HepG2 (cell line): ENCODE results near the gene STUB1. TPM values are rescaled to one million over a fixed set of nuclear protein-coding genes. Genes with fewer than 3 reads are reported as not detected.

Experiments
- ATAC-seq: fragments of 200-7000 bp; cut with Tn5 transposase; 3 replicates; pipeline ENCODE4 v1.9.1; 2020; ENCODE audit warnings: mild to moderate bottlenecking, moderate library complexity
- BruUV-seq: library from RNA; stranded (reverse); fragments of 400-500 nt; replicated peaks from 2 replicates; lab custom pipeline; 2021; lab: Mats Ljungman, UMichigan
- CTCF ChIA-PET: fragments of 300-600 bp; formaldehyde crosslinking; extraction: SDS; loops from one replicate; lab custom pipeline; 2021; ENCODE audit warnings: low total read pairs, inconsistent platforms, low intra/inter-chr PET ratio; lab: Yijun Ruan, JAX
- POLR2A ChIA-PET: fragments of 350-600 bp; sonication (Branson Sonifier 250); formaldehyde crosslinking; loops from one replicate; lab custom pipeline; 2020; ENCODE audit warnings: antibody characterized with exemption, inconsistent platforms; lab: Yijun Ruan, JAX
- DNase-seq: peaks from one replicate; pipeline ENCODE4 v3.0.0-alpha.2; 2015; ENCODE audit warnings: low spot score
- FAIRE-seq: peaks from 3 replicates; lab custom pipeline; 2011; peaks lifted over from hg19 to GRCh38; lab: Jason Lieb, UNC
- H2AFZ ChIP-seq: one replicate; pipeline ENCODE4 v1.6.1; 2011; ENCODE audit warnings: low read length, inconsistent platforms
- H3K27ac ChIP-seq: fragments of 300-600 bp; 3 replicates; pipeline ENCODE4 v1.8.0; 2011; ENCODE audit warnings: mixed run types, mild to moderate bottlenecking, mixed read lengths, low read length, inconsistent platforms; ENCODE audit not compliant: insufficient read depth; ENCODE audit errors: extremely low read length
- H3K27me3 ChIP-seq, 2 experiments: fragments of 200-600 bp in 1 of 2; 2 replicates in 1 of 2; 3 replicates in 1 of 2; pipeline versions ENCODE4 v1.6.0 to v1.8.0; 2011; ENCODE audit warnings: low read length in 2 of 2, mild to moderate bottlenecking in 2 of 2, moderate library complexity in 2 of 2, inconsistent platforms in 1 of 2; ENCODE audit not compliant: insufficient read depth in 2 of 2, control insufficient read depth in 1 of 2
- H3K36me3 ChIP-seq, 2 experiments: fragments of 200-600 bp in 1 of 2; replicated peaks in 1 of 2; 2 replicates in 1 of 2; 3 replicates in 1 of 2; pipeline versions ENCODE4 v1.5.1 to v1.8.0; 2011; ENCODE audit warnings: low read length in 2 of 2, inconsistent platforms in 1 of 2; ENCODE audit not compliant: insufficient read depth in 2 of 2, control insufficient read depth in 1 of 2
- H3K4me1 ChIP-seq: 2 replicates; pipeline ENCODE4 v1.5.1; 2012; ENCODE audit warnings: low read length, inconsistent platforms; ENCODE audit not compliant: insufficient read depth
- H3K4me2 ChIP-seq: 2 replicates; pipeline ENCODE4 v1.6.0; 2011; ENCODE audit warnings: low read depth, low read length, inconsistent platforms
- H3K4me3 ChIP-seq, 3 experiments: fragments of 200-600 bp in 1 of 3; sonication (generic), shearing (Covaris generic) in 1 of 3; replicated peaks in 1 of 3; 2 replicates each; pipeline ENCODE4 v1.5.1; 2011 to 2016; ENCODE audit warnings: low read length in 3 of 3, inconsistent platforms in 2 of 3, low read depth in 2 of 3, mild to moderate bottlenecking in 2 of 3, control low read depth in 1 of 3, mixed read lengths in 1 of 3; ENCODE audit not compliant: insufficient read depth in 1 of 3
- H3K79me2 ChIP-seq: one replicate; pipeline ENCODE4 v1.6.1; 2011; ENCODE audit warnings: low read length, inconsistent platforms; ENCODE audit not compliant: insufficient read depth
- H3K9ac ChIP-seq: 2 replicates; pipeline ENCODE4 v1.6.0; 2011; ENCODE audit warnings: mild to moderate bottlenecking, low read depth, low read length, inconsistent platforms; ENCODE audit not compliant: insufficient read depth
- H3K9me3 ChIP-seq: 2 replicates; pipeline ENCODE4 v1.5.1; 2012; ENCODE audit warnings: mild to moderate bottlenecking, low read length
- H4K20me1 ChIP-seq: 2 replicates; pipeline ENCODE4 v1.6.0; 2011; ENCODE audit warnings: inconsistent platforms, mild to moderate bottlenecking, low read length, moderate library complexity; ENCODE audit not compliant: insufficient read depth
- AGO1 ChIP-seq: fragments of 200-400 bp; formaldehyde crosslinking; IDR thresholded peaks from 2 replicates; pipeline ENCODE4 v1.6.1; 2017; ENCODE audit warnings: mild to moderate bottlenecking, low read depth, low read length, moderate library complexity; ENCODE audit not compliant: poor library complexity, severe bottlenecking
- ARID4A ChIP-seq: sonication (generic); formaldehyde crosslinking; IDR thresholded peaks from 2 replicates; pipeline ENCODE4 v1.5.0; 2020; ENCODE audit warnings: mild to moderate bottlenecking, missing genetic modification reagents, borderline replicate concordance
- BORCS8-MEF2B ChIP-seq: sonication (generic); formaldehyde crosslinking; IDR thresholded peaks from 2 replicates; pipeline ENCODE4 v1.8.0; 2022; ENCODE audit warnings: mild to moderate bottlenecking, missing genetic modification reagents
- CEBPG ChIP-seq: IDR thresholded peaks from 2 replicates; pipeline ENCODE4 v1.6.1; 2016
- KDM1A ChIP-seq: IDR thresholded peaks from 2 replicates; pipeline ENCODE4 v1.6.1; 2016; ENCODE audit warnings: missing compliant biosample characterization
- KDM2A ChIP-seq: sonication (generic); formaldehyde crosslinking; IDR thresholded peaks from 2 replicates; pipeline ENCODE4 v1.4.0; 2020; ENCODE audit warnings: low read depth, missing genetic modification reagents, borderline replicate concordance
- MAZ ChIP-seq, 2 experiments: sonication (generic) in 1 of 2; formaldehyde crosslinking in 1 of 2; IDR thresholded peaks; 2 replicates each; pipeline versions ENCODE4 v1.5.0 to v1.6.1; 2012 to 2020; ENCODE audit warnings: low read depth in 2 of 2, mild to moderate bottlenecking in 2 of 2, borderline replicate concordance in 1 of 2, improper control_type of control experiment in 1 of 2, low read length in 1 of 2, missing genetic modification reagents in 1 of 2, moderate library complexity in 1 of 2
- PHF21A ChIP-seq: sonication (generic); formaldehyde crosslinking; IDR thresholded peaks from 2 replicates; pipeline ENCODE4 v1.5.0; 2020; ENCODE audit warnings: mild to moderate bottlenecking, missing genetic modification reagents
- RBM22 ChIP-seq: fragments of 200-400 bp; formaldehyde crosslinking; optimal IDR thresholded peaks from 2 replicates; pipeline ENCODE3; 2017; ENCODE audit warnings: mild to moderate bottlenecking, low read length, moderate library complexity
- RXRB ChIP-seq: IDR thresholded peaks from 2 replicates; pipeline ENCODE4 v1.6.1; 2016; ENCODE audit warnings: borderline replicate concordance, missing genetic modification reagents, missing compliant biosample characterization
- SMAD1 ChIP-seq: sonication (generic); formaldehyde crosslinking; IDR thresholded peaks from 2 replicates; pipeline ENCODE4 v1.4.0; 2020; ENCODE audit warnings: missing genetic modification reagents, low read depth, mild to moderate bottlenecking, borderline replicate concordance
- ZFP36L2 ChIP-seq: sonication (generic); formaldehyde crosslinking; IDR thresholded peaks from 2 replicates; pipeline ENCODE4 v1.4.0; 2020; ENCODE audit warnings: missing genetic modification reagents
- ZNF205 ChIP-seq: IDR thresholded peaks from 2 replicates; pipeline ENCODE4 v1.6.1; 2018; ENCODE audit warnings: missing biosample characterization, missing genetic modification reagents
- ZNF598 ChIP-seq: sonication (generic); formaldehyde crosslinking; IDR thresholded peaks from 2 replicates; pipeline ENCODE4 v1.5.1; 2020; ENCODE audit warnings: mild to moderate bottlenecking, missing genetic modification reagents, borderline replicate concordance
- ZSCAN25 ChIP-seq: sonication (generic); formaldehyde crosslinking; IDR thresholded peaks from 2 replicates; pipeline ENCODE4 v1.8.0; 2022; ENCODE audit warnings: mild to moderate bottlenecking, missing genetic modification reagents
- WGBS: methylation state at CpG from one replicate; pipeline ENCODE4 v1.1.6; 2017; ENCODE audit warnings: low lambda C conversion rate; 5-methylcytosine and 5-hydroxymethylcytosine counted together
- in situ Hi-C: cut with HindIII; loops from 2 replicates; pipeline ENCODE4 v1.10.0; 2017; ENCODE audit warnings: low pct_unique_long_range_greater_than_20kb; ENCODE audit not compliant: extremely low pct_ligation_motif_present
- intact Hi-C: fragments of 100-400 bp; cut with micrococcal nuclease; formaldehyde crosslinking; loops from one replicate; pipeline ENCODE4 v1.10.0; 2022; ENCODE audit not compliant: unreplicated experiment
- polyA plus RNA-seq, 8 experiments: library from polyadenylated mRNA; depleted of rRNA in 3 of 8; stranded (reverse) in 7 of 8; unstranded in 1 of 8; fragments of >200 nt; fragmentation: Illumina TruSeq in 4 of 8; extraction: Trizol in 4 of 8; gene quantifications; 2 replicates each; pipeline versions ENCODE4 v1.2.1 to v1.2.3, GENCODE V29; 2011 to 2016; ENCODE audit warnings: low read depth in 4 of 8, missing spikeins in 1 of 8, mixed read lengths in 1 of 8; ENCODE audit not compliant: insufficient read depth in 1 of 8
- total RNA-seq, 5 experiments: library from RNA; depleted of rRNA; stranded (reverse); fragments of >200 nt; fragmentation: Illumina TruSeq; extraction: Trizol; gene quantifications; 2 replicates each; pipeline ENCODE4 v1.2.3, GENCODE V29; 2016; ENCODE audit warnings: low read depth in 1 of 5
- TF ChIP-seq, protein P1 (sequence below): sonication (generic); formaldehyde crosslinking; IDR thresholded peaks from 2 replicates; pipeline ENCODE4 v1.4.0; 2020; ENCODE audit warnings: missing genetic modification reagents

STUB1 gene
- total and polyA plus RNA-seq, 2 of the 13 experiments (the other 11 are each of a cell fraction or from before 2014, with no cell fraction given): 52.9 to 78.2 TPM

GRCh38 chr16:674968-675883 lies 5.0 kb upstream of the STUB1 start, which contains the start of gene RHBDL1:
RHBDL1 (plus strand) TSS chr16:675671; CDS start chr16:675791, 120 bp downstream.
- CTCF ChIA-PET: no interaction called here
- POLR2A ChIA-PET: interaction anchor here (0.8 to 1.9 kb wide), 6 partner anchors 8 to 45 kb away, joined by 3 to 12 read pairs (median 4); partner anchors contain the start of genes RHOT2, WDR24 and WDR90
- ATAC-seq: peak; percentile 1
- TF ChIP-seq ZSCAN25 (CRISPR knock-in tag) (peak; percentile 10; the same call in 1 of the 2 replicates), CEBPG (CRISPR knock-in tag) (no peak), KDM1A (CRISPR knock-in tag) (0 out of 2 replicates have a peak, but pooled peaks have one; percentile 17), SMAD1 (CRISPR knock-in tag) (peak; percentile 87; the same call in 1 of the 2 replicates), ZNF205 (CRISPR knock-in tag) (0 out of 2 replicates have a peak, but pooled peaks have one; percentile 28), RBM22 (peak; percentile 86), PHF21A (CRISPR knock-in tag) (no peak), MAZ (IDR thresholded peaks at IDR 0.05; ENCODE audit: borderline replicate concordance, low read depth, low read length) (no peak), MAZ (CRISPR knock-in tag; IDR thresholded peaks at IDR 0.05; ENCODE audit: low read depth) (0 out of 2 replicates have a peak, but pooled peaks have one; percentile 4), KDM2A (CRISPR knock-in tag) (peak; percentile 94; the same call in 1 of the 2 replicates), ZNF598 (CRISPR knock-in tag) (no peak), ARID4A (peak; percentile 54; the same call in 1 of the 2 replicates), BORCS8-MEF2B (CRISPR knock-in tag) (peak; percentile 39; the same call in 1 of the 2 replicates), AGO1 (peak; percentile 91), ZFP36L2 (no peak), RXRB (CRISPR knock-in tag) (no peak)
- TF ChIP-seq, protein P1, sequence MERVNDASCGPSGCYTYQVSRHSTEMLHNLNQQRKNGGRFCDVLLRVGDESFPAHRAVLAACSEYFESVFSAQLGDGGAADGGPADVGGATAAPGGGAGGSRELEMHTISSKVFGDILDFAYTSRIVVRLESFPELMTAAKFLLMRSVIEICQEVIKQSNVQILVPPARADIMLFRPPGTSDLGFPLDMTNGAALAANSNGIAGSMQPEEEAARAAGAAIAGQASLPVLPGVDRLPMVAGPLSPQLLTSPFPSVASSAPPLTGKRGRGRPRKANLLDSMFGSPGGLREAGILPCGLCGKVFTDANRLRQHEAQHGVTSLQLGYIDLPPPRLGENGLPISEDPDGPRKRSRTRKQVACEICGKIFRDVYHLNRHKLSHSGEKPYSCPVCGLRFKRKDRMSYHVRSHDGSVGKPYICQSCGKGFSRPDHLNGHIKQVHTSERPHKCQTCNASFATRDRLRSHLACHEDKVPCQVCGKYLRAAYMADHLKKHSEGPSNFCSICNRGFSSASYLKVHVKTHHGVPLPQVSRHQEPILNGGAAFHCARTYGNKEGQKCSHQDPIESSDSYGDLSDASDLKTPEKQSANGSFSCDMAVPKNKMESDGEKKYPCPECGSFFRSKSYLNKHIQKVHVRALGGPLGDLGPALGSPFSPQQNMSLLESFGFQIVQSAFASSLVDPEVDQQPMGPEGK (CRISPR knock-in tag): peak; percentile 49; the same call in 1 of the 2 replicates

More at GRCh38 chr16:674968-675883, 5.0 kb upstream of the STUB1 start, which contains the start of gene RHBDL1:
- H3K9ac ChIP-seq: peak within 1 kb of the TSS; percentile 58
- no peaks in the 10 kb centered on the region for H3K79me2 ChIP-seq
- peaks cover 18 to 32% of the 10 kb centered on the region in 2 experiments; a peak in 4 of 5 replicates for H3K36me3 ChIP-seq
- H3K9me3 ChIP-seq: no peaks in the 10 kb centered on the region
- no peaks in the 10 kb centered on the region; a peak in 1 of 5 replicates for H3K27me3 ChIP-seq
- BruUV-seq: no TSS peak
- no peaks in the 10 kb centered on the region for H4K20me1 ChIP-seq
- no peak within 1 kb of the TSS for H2AFZ ChIP-seq
- in situ Hi-C loops: no loop called here
- intact Hi-C loops: no loop called here
- FAIRE-seq (no peak), DNase-seq (peak; percentile 26)
- peak within 1 kb of the TSS; percentile 87 for H3K4me2 ChIP-seq
- peak within 1 kb of the TSS; percentile 60 for H3K27ac ChIP-seq
- peaks cover 35% of the 10 kb centered on the region for H3K4me1 ChIP-seq
- WGBS: 31% methylated on average over 9 of the region's 73 CpGs
- peak within 1 kb of the TSS; percentile 42 to 74 (median 52); a peak in 5 of 6 replicates for H3K4me3 ChIP-seq
